ENCODE data around the gene RIN3. TPM values are rescaled to one million over a fixed set of nuclear protein-coding genes. Genes with fewer than 3 reads are reported as not detected.
A peak's percentile ranks its signal among the peaks of the same experiment; 100 is the strongest.

RIN3 gene
- total and polyA plus RNA-seq, 3 donors from 2014 or later, result 25.9 to 56.2 (median 49.8) TPM

DNA sequence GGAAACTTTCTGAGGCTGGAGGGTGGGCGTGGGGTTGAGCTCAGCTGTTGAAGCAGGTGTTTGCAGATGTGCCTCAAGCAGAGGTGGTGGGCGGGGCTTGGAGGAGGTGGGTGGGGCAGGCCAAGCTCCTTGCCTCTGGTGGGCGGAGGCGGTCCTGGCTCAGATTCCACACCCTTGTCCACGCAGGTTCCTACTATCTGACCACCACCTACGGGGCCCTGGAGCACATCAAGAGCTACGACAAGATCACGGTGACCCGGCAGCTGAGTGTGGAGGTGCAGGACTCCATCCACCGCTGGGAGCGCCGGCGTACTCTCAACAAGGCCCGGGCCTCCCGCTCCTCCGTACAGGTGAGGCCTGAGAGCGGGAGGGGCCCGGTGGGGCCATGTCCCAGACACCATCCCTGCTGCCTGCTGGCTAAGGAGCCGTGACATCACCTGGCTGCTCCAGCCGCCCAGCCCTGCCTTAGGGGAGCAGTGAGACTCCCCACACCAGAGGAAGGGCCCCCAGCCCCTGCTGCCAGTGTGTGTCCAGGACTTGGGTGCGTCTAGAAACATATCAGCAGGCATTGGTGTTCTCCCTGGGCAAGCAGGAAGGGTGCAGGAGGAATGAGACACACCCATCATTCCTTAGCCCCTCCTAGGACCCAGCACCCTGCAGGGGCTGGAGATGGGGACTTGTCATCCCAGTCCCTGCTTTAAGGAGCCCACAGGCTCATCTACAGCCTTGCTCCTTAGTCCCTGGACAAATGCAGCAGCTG lies 171.4 kb downstream of the RIN3 start:
- intact Hi-C loops (cut with DNase I; ENCODE audit: low total_unique reads), result loop anchor here (10.0 kb wide), 1 partner anchor 100 kb away; no protein-coding TSS in a partner anchor
- no peaks in the 10 kb centered on the region for H3K36me3 ChIP-seq (ENCODE audit: low read depth, missing control alignments)
- H3K4me3 ChIP-seq, result no peak overlapping the region
- peaks cover 14% of the 10 kb centered on the region for H3K4me1 ChIP-seq
- H3K9me3 ChIP-seq, result no peaks in the 10 kb centered on the region
- H3K27me3 ChIP-seq, result no peaks in the 10 kb centered on the region
- DNase-seq, result no peak
- no peak overlapping the region for H3K27ac ChIP-seq
- no peak for TF ChIP-seq POLR2A (IDR thresholded peaks at IDR 0.05)
- TF ChIP-seq, protein P1, sequence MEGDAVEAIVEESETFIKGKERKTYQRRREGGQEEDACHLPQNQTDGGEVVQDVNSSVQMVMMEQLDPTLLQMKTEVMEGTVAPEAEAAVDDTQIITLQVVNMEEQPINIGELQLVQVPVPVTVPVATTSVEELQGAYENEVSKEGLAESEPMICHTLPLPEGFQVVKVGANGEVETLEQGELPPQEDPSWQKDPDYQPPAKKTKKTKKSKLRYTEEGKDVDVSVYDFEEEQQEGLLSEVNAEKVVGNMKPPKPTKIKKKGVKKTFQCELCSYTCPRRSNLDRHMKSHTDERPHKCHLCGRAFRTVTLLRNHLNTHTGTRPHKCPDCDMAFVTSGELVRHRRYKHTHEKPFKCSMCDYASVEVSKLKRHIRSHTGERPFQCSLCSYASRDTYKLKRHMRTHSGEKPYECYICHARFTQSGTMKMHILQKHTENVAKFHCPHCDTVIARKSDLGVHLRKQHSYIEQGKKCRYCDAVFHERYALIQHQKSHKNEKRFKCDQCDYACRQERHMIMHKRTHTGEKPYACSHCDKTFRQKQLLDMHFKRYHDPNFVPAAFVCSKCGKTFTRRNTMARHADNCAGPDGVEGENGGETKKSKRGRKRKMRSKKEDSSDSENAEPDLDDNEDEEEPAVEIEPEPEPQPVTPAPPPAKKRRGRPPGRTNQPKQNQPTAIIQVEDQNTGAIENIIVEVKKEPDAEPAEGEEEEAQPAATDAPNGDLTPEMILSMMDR (IDR thresholded peaks at IDR 0.05), result no peak
- WGBS, 2 donors, result 80 to 81% methylated on average over 3 to 20 of the region's 21 CpGs

DNA sequence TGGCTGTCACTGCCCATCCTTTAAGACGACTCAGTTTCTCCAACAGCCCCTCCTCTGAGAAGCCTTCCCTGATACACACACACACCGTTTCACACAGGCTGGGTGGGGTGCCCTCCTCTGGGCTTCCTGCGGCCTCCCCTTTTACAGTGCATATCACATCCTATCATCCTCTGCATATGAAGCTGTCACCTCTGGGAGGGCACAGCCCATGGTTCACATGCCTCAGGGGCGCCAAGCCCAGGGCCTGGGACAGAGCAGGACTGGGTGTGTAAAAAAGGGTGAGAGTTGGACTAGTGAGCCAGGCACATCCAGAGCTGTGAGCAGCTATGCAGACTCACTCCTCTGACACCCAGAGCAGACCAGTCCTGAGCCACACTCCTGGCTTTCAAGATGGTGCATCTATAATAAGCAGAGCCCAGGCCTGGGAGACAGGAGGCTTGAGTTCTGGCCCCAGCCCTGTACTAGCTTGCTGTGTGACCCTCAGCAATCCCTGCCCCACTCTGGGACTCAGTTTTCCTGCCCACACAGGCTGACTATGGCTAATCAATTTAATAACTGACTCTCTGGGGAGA lies 172.3 kb downstream of the RIN3 start:
- intact Hi-C loops (cut with DNase I; ENCODE audit: low total_unique reads), result loop anchor here (10.0 kb wide), 1 partner anchor 99 kb away; no protein-coding TSS in a partner anchor
- H3K27ac ChIP-seq, result no peak overlapping the region
- TF ChIP-seq, protein P1 (IDR thresholded peaks at IDR 0.05), result no peak
- no peak for TF ChIP-seq POLR2A (IDR thresholded peaks at IDR 0.05)
- H3K4me3 ChIP-seq, result no peak overlapping the region
- no peaks in the 10 kb centered on the region for H3K9me3 ChIP-seq
- no peaks in the 10 kb centered on the region for H3K27me3 ChIP-seq
- H3K36me3 ChIP-seq (ENCODE audit: low read depth, missing control alignments), result no peaks in the 10 kb centered on the region
- no peak for DNase-seq
- WGBS, 2 donors, result 83 to 93% methylated on average over 4 of the region's 4 CpGs
- H3K4me1 ChIP-seq, result peaks cover 12% of the 10 kb centered on the region

DNA sequence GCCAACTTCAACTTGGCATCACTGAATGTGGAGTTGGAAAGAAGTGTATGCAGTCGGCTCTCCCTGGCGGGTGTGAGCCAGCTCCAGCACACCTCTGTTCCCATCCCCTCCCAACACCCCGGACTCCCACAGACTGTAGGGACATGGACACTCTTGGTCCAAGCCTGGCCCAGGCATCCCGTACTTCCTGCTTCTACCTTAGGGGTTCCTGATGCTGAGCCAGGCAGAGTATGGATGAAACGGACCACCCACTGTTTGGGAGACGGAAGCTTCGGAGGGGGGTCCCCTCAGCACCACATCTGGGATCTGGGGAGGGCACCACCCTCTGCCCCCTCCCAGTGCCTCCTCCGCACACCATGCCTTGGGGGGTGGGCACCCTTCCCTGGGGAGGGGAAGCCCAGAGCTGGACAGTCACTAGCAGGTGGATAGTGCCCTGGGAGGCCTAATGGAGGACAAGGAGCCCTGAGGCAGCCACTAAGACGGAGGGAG lies 172.9 kb downstream of the RIN3 start:
- H3K27ac ChIP-seq, result no peak overlapping the region
- H3K36me3 ChIP-seq (ENCODE audit: low read depth, missing control alignments), result no peaks in the 10 kb centered on the region
- no peaks in the 10 kb centered on the region for H3K27me3 ChIP-seq
- H3K4me1 ChIP-seq, result peaks cover 6% of the 10 kb centered on the region
- TF ChIP-seq POLR2A (IDR thresholded peaks at IDR 0.05), result no peak
- TF ChIP-seq, protein P1 (IDR thresholded peaks at IDR 0.05), result no peak
- DNase-seq, result no peak
- H3K4me3 ChIP-seq, result no peak overlapping the region
- 64 to 83% methylated on average over 8 to 9 of the region's 9 CpGs for WGBS, 2 donors
- H3K9me3 ChIP-seq, result no peaks in the 10 kb centered on the region
- intact Hi-C loops (cut with DNase I; ENCODE audit: low total_unique reads), result loop anchor here (10.0 kb wide), 1 partner anchor 98 kb away; no protein-coding TSS in a partner anchor

DNA sequence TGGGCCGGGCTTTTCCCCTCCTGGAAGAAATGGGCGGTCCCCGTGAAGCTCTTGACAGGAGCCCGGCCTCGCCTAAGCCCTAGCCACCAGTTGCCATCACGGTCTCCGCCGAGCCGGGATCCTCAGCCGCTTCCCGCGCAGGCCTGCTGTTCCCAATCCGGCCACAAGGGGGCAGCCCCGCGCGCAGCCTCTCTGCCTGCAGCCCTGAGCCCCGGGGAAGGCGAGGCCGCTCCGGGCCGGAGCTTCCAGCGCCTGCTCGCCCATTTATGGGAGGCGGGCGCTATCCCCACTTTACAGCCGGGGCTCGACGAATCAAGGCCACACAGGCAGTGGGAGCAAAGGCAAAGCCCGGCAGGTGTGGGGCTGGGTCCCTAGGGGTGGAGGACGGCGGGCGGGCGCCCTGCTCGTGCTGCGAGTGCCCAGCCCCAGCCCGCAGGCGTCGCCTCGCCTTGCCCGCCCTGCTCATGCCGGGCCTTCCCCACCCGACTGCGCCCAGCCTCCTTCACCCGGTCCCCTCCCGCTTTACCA lies 173.4 kb downstream of the RIN3 start:
- DNase-seq, result peak; percentile 83
- Histone ChIP-seq H3K27ac (no peak overlapping the region), H3K36me3 (ENCODE audit: low read depth, missing control alignments) (no peaks in the 10 kb centered on the region), H3K4me3 (peak overlapping the region; percentile 34 to 42), H3K4me1 (peaks cover 6% of the 10 kb centered on the region), H3K9me3 (no peaks in the 10 kb centered on the region), H3K27me3 (no peaks in the 10 kb centered on the region)
- intact Hi-C loops (cut with DNase I; ENCODE audit: low total_unique reads), result loop anchor here (10.0 kb wide), 1 partner anchor 98 kb away; no protein-coding TSS in a partner anchor
- WGBS, 2 donors, result 11 to 38% methylated on average over 20 to 26 of the region's 45 CpGs
- TF ChIP-seq, protein P1 (IDR thresholded peaks at IDR 0.05), result peak; percentile 86 to 95 (median 93)
- TF ChIP-seq POLR2A (IDR thresholded peaks at IDR 0.05), result no peak

Data from testis (tissue), 3 donors.